Esophagus muscularis mucosa (tissue), 4 donors: Measurements from ENCODE around the gene TENM3. TPM values are rescaled to one million over a fixed set of nuclear protein-coding genes. Genes with fewer than 3 reads are reported as not detected.

Experiments
- DNase-seq: peaks from one replicate; pipeline ENCODE4 v3.0.0-alpha.2; 2017; ENCODE audit errors: extremely low spot score
- H3K27ac ChIP-seq, 4 donors: fragments of 200-600 bp; sonication (generic); replicated peaks in 1 of 4; 1 replicate in 3 of 4; 2 replicates in 1 of 4; pipeline ENCODE4 v1.5.1; 2016 to 2019; ENCODE audit warnings: mild to moderate bottlenecking in 1 of 4
- H3K27me3 ChIP-seq, 4 donors: fragments of 200-600 bp; sonication (generic); one replicate each; pipeline versions ENCODE4 v1.5.1 to v1.6.0; 2016 to 2019
- H3K36me3 ChIP-seq, 4 donors: fragments of 200-600 bp; sonication (generic); one replicate each; pipeline ENCODE4 v1.5.1; 2016 to 2019
- H3K4me1 ChIP-seq, 4 donors: fragments of 200-600 bp; sonication (generic); one replicate each; pipeline ENCODE4 v1.5.1; 2016 to 2019
- H3K4me3 ChIP-seq, 4 donors: fragments of 200-600 bp; sonication (generic); 1 replicate in 2 of 4; 2 replicates in 2 of 4; pipeline ENCODE4 v1.5.1; 2016 to 2019; ENCODE audit warnings: mild to moderate bottlenecking in 4 of 4, moderate library complexity in 1 of 4
- H3K9me3 ChIP-seq, 4 donors: fragments of 200-600 bp; sonication (generic); 1 replicate in 3 of 4; 2 replicates in 1 of 4; pipeline ENCODE4 v1.5.1; 2016 to 2019
- CTCF ChIP-seq, 3 experiments: fragments of 200-600 bp in 2 of 3; fragments of 450-650 bp in 1 of 3; sonication (generic) in 2 of 3; IDR thresholded peaks; one replicate each; pipeline ENCODE4 v1.5.1; 2017 to 2019; ENCODE audit warnings: antibody characterized with exemption in 3 of 3, mild to moderate bottlenecking in 2 of 3, moderate library complexity in 1 of 3
- EP300 ChIP-seq: sonication (generic); formaldehyde crosslinking; IDR thresholded peaks from one replicate; pipeline ENCODE4 v1.6.1; 2017; ENCODE audit warnings: antibody characterized with exemption
- POLR2A ChIP-seq: fragments of 450-650 bp; IDR thresholded peaks from one replicate; pipeline ENCODE4 v1.6.1; 2017; ENCODE audit warnings: antibody characterized with exemption, moderate library complexity, mild to moderate bottlenecking, low read depth
- POLR2AphosphoS5 ChIP-seq, 2 donors: sonication (generic); formaldehyde crosslinking; IDR thresholded peaks; one replicate each; pipeline ENCODE4 v1.6.1; 2017; ENCODE audit warnings: antibody characterized with exemption in 2 of 2
- WGBS: methylation state at CpG from one replicate; pipeline ENCODE4 v1.1.5; 2018; 5-methylcytosine and 5-hydroxymethylcytosine counted together
- intact Hi-C: fragments of 100-400 bp; cut with DNase I; formaldehyde crosslinking; loops from one replicate; pipeline ENCODE4 v1.15.1; 2023
- total RNA-seq, 4 donors: library from RNA; depleted of rRNA; stranded (reverse); fragments of >200 nt; gene quantifications; one replicate each; pipeline versions ENCODE4 v1.1.0 to v1.2.1, GENCODE V29; 2016

The TENM3 gene
- total RNA-seq, 4 donors from 2014 or later = 16.2 to 30.5 (median 28.3) TPM

GRCh38 chr4:182307746-182308145 lies 64.5 kb downstream of the TENM3 start:
- DNase-seq = no peak
- intact Hi-C loops = no loop called here
- H3K36me3 ChIP-seq = no peaks in the 10 kb centered on the region
- H3K4me3 ChIP-seq = no peak overlapping the region
- no peak for TF ChIP-seq CTCF (IDR thresholded peaks at IDR 0.05)
- no peak for TF ChIP-seq POLR2A
- TF ChIP-seq POLR2AphosphoS5 (IDR thresholded peaks at IDR 0.05) = no peak
- no peak for TF ChIP-seq EP300
- H3K4me1 ChIP-seq = peaks cover 0 to 13% (median 8%) of the 10 kb centered on the region in 4 donors
- H3K27me3 ChIP-seq = no peaks in the 10 kb centered on the region
- H3K27ac ChIP-seq = peak overlapping the region in 2 of 4 donors; percentile 16 to 46
- 31% methylated on average over 2 of the region's 2 CpGs for WGBS
- H3K9me3 ChIP-seq = no peaks in the 10 kb centered on the region

GRCh38 chr4:182309877-182310276 lies 66.7 kb downstream of the TENM3 start:
- intact Hi-C loops = no loop called here
- no peak for DNase-seq
- H3K9me3 ChIP-seq = peaks cover 0 to 14% (median 11%) of the 10 kb centered on the region in 4 donors
- H3K4me1 ChIP-seq = peaks cover 0 to 13% (median 8%) of the 10 kb centered on the region in 4 donors
- TF ChIP-seq CTCF (IDR thresholded peaks at IDR 0.05) (no peak), POLR2AphosphoS5 (IDR thresholded peaks at IDR 0.05) (no peak), EP300 (no peak), POLR2A (no peak)
- H3K27me3 ChIP-seq = no peaks in the 10 kb centered on the region
- 83% methylated on average over 1 of the region's 1 CpG for WGBS
- H3K36me3 ChIP-seq = no peaks in the 10 kb centered on the region
- no peak overlapping the region for H3K27ac ChIP-seq
- H3K4me3 ChIP-seq = no peak overlapping the region

GRCh38 chr4:182310316-182310715 lies 67.1 kb downstream of the TENM3 start:
- no peaks in the 10 kb centered on the region for H3K36me3 ChIP-seq
- no peak for DNase-seq
- H3K27me3 ChIP-seq = no peaks in the 10 kb centered on the region
- 53% methylated on average over 5 of the region's 5 CpGs for WGBS
- peaks cover 0 to 13% (median 8%) of the 10 kb centered on the region in 4 donors for H3K4me1 ChIP-seq
- peaks cover 0 to 16% (median 13%) of the 10 kb centered on the region in 4 donors for H3K9me3 ChIP-seq
- no peak overlapping the region for H3K27ac ChIP-seq
- intact Hi-C loops = no loop called here
- H3K4me3 ChIP-seq = no peak overlapping the region
- TF ChIP-seq EP300 (no peak), POLR2AphosphoS5 (IDR thresholded peaks at IDR 0.05) (no peak), CTCF (IDR thresholded peaks at IDR 0.05) (no peak), POLR2A (no peak)

GRCh38 chr4:182310962-182311361 lies 67.8 kb downstream of the TENM3 start:
- TF ChIP-seq POLR2AphosphoS5 (IDR thresholded peaks at IDR 0.05) (no peak), EP300 (no peak), CTCF (IDR thresholded peaks at IDR 0.05) (no peak), POLR2A (no peak)
- H3K4me3 ChIP-seq = no peak overlapping the region
- no peaks in the 10 kb centered on the region for H3K36me3 ChIP-seq
- no peaks in the 10 kb centered on the region for H3K27me3 ChIP-seq
- WGBS = 80% methylated on average over 3 of the region's 3 CpGs
- peaks cover 0 to 16% (median 13%) of the 10 kb centered on the region in 4 donors for H3K9me3 ChIP-seq
- DNase-seq = no peak
- intact Hi-C loops = no loop called here
- peaks cover 0 to 13% (median 8%) of the 10 kb centered on the region in 4 donors for H3K4me1 ChIP-seq
- no peak overlapping the region for H3K27ac ChIP-seq

- no peak for DNase-seq
- no peaks in the 10 kb centered on the region for H3K36me3 ChIP-seq
- H3K4me3 ChIP-seq = no peak overlapping the region
- WGBS = 97% methylated on average over 2 of the region's 2 CpGs
- H3K27ac ChIP-seq = no peak overlapping the region
- H3K9me3 ChIP-seq = peaks cover 0 to 16% (median 13%) of the 10 kb centered on the region in 4 donors
- no peaks in the 10 kb centered on the region for H3K4me1 ChIP-seq
- H3K27me3 ChIP-seq = no peaks in the 10 kb centered on the region
- TF ChIP-seq POLR2A = no peak
- intact Hi-C loops = no loop called here
Measured at GRCh38 chr4:182314537-182314936, 71.3 kb downstream of the TENM3 start.
